OCI-LY7 (cell line): ENCODE data around the gene ELK4.

Source experiments
- CTCF ChIP-seq: fragments of 200-600 bp; sonication (generic); conservative IDR thresholded peaks from 2 replicates; pipeline ENCODE4 v1.5.1; 2014; ENCODE audit warnings: mild to moderate bottlenecking, antibody characterized with exemption, low read length, moderate library complexity, mixed read lengths
- EZH2phosphoT487 ChIP-seq: fragments of 200-600 bp; sonication (generic); IDR thresholded peaks from 2 replicates; pipeline ENCODE4 v1.6.1; 2018; ENCODE audit warnings: low read depth, borderline replicate concordance, mild to moderate bottlenecking, mixed run types, antibody characterized with exemption, low read length, moderate library complexity, mixed read lengths

GRCh38 chr1:205676597-205676996 lies 44.8 kb upstream of the ELK4 start:
- TF ChIP-seq CTCF (no peak), EZH2phosphoT487 (no peak)
